Measurements from ENCODE around the gene TTLL5. TPM values are rescaled to one million over a fixed set of nuclear protein-coding genes. Genes with fewer than 3 reads are reported as not detected.

TTLL5 gene
- total and polyA plus RNA-seq, 9 of the 15 experiments (the other 6 are each of a cell fraction or from before 2014, with no cell fraction given), result 4.1 to 18.9 (median 12.6) TPM

DNA sequence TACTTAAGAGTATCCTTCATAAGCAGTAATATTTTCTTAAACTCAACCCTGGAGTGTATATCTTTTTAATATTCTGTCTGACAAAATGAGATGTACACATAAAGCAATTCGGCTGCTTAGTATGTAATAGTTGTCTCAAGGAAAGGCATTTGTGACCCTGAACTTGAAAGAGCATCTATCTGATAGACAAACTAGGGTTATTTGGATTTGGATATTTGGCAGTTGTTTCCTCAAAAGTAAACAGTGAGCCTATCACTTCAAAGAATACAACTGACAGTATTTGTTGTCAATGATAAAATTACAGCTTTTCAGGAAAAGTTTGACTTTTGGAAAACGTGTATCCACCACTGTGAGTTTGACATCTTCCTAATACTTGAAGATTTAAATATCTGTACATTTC, 197.3 kb downstream of the TTLL5 start (continued):
- TF ChIP-seq YY1 (IDR thresholded peaks at IDR 0.05; ENCODE audit: borderline replicate concordance in 1 of 3, control insufficient read depth in 1 of 3, extremely low read depth in 1 of 3, insufficient read depth in 3 of 3, insufficient read length in 1 of 3, insufficient replicate concordance in 2 of 3, low read depth in 1 of 3, low read length in 2 of 3), result no peak
- TF ChIP-seq ETV5 (CRISPR knock-in tag; IDR thresholded peaks at IDR 0.05; ENCODE audit: low read depth), result no peak
- no peak for TF ChIP-seq RREB1 (CRISPR knock-in tag; IDR thresholded peaks at IDR 0.05)

DNA sequence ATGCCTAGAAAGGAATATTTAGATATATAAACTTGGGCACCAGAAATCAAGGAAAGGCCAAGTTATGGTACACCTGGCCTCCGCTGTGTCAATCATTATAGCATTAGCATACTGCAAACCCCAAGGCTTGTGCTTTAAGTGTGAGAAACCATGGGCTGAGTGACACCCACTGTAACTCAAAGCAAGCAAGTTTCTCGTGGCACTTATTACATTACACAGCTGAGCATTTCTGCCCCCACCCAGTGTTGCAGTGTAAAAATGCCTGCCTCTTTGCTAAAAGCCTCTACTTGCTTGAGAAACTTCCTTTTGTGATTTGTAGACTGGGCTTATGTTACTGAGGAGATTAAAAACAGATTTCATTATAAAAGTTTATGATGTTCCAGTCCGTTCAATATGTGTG, 198.7 kb downstream of the TTLL5 start:
- H4K20me1 ChIP-seq (replicated peaks; ENCODE audit: control insufficient read depth, insufficient read depth, low read length), result no peaks in the 10 kb centered on the region
- 62% methylated on average over 2 of the region's 3 CpGs for WGBS (ENCODE audit: insufficient coverage, low coverage, missing lambda C conversion rate)
- FAIRE-seq (no peak), DNase-seq (ENCODE audit: extremely low read depth in 1 of 4, low spot score in 3 of 4) (no peak), ATAC-seq (no peak)
- no peak overlapping the region for H3K4me3 ChIP-seq
- H3K9me1 ChIP-seq (ENCODE audit: control insufficient read depth, insufficient read depth, low read length), result no peaks in the 10 kb centered on the region
- intact Hi-C loops (cut with micrococcal nuclease) (loop anchor here (5.0 kb wide), 1 partner anchor 147 kb away; no protein-coding TSS in a partner anchor), in situ Hi-C loops (cut with MboI) (no loop called here)
- no peak overlapping the region for H2AFZ ChIP-seq (ENCODE audit: low read depth, low read length)
- H3K27me3 ChIP-seq (ENCODE audit: control insufficient read depth in 2 of 2, insufficient read depth in 2 of 2, low read length in 2 of 2), result no peaks in the 10 kb centered on the region
- H3K36me3 ChIP-seq (ENCODE audit: control insufficient read depth, insufficient read depth, low read length), result no peaks in the 10 kb centered on the region
- no peak overlapping the region for H3K9ac ChIP-seq (ENCODE audit: insufficient read depth in 1 of 2, low read depth in 2 of 2, low read length in 2 of 2)
- CTCF ChIA-PET (ENCODE audit: low intra/inter-chr PET ratio), result interaction anchor here (0.6 kb wide), 1 partner anchor 78 kb away, joined by 3 read pairs; no protein-coding TSS in a partner anchor
- POLR2A ChIA-PET, result interaction anchor here (0.9 kb wide), 1 partner anchor 8 kb away, joined by 3 read pairs; no protein-coding TSS in a partner anchor
- no peaks in the 10 kb centered on the region for H3K9me3 ChIP-seq (replicated peaks; ENCODE audit: control insufficient read depth, insufficient read depth, low read depth, low read length)
- H3K4me1 ChIP-seq (replicated peaks in 1 of 2; ENCODE audit: control insufficient read depth in 2 of 2, insufficient read depth in 2 of 2, low read length in 2 of 2), result peaks cover 0 to 22% of the 10 kb centered on the region in 2 experiments; a peak in 3 of 5 replicates
- H3K4me2 ChIP-seq (ENCODE audit: insufficient read depth, low read length), result no peak overlapping the region
- no TSS peak for BruUV-seq (replicated peaks)
- H3K27ac ChIP-seq (ENCODE audit: extremely low read depth, low read depth, low read length), result no peak overlapping the region
- no peaks in the 10 kb centered on the region for H3K79me2 ChIP-seq (ENCODE audit: control insufficient read depth, insufficient read depth, low read length)
- TF ChIP-seq, protein P1, sequence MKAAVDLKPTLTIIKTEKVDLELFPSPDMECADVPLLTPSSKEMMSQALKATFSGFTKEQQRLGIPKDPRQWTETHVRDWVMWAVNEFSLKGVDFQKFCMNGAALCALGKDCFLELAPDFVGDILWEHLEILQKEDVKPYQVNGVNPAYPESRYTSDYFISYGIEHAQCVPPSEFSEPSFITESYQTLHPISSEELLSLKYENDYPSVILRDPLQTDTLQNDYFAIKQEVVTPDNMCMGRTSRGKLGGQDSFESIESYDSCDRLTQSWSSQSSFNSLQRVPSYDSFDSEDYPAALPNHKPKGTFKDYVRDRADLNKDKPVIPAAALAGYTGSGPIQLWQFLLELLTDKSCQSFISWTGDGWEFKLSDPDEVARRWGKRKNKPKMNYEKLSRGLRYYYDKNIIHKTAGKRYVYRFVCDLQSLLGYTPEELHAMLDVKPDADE (conservative IDR thresholded peaks at IDR 0.05; ENCODE audit: control insufficient read depth, low read depth, low read length), result no peak
- TF ChIP-seq THAP12 (CRISPR knock-in tag; IDR thresholded peaks at IDR 0.05) (no peak), USF1 (CRISPR knock-in tag; IDR thresholded peaks at IDR 0.05) (no peak), ARHGAP35 (IDR thresholded peaks at IDR 0.05; ENCODE audit: partially characterized antibody) (no peak)
